Smooth muscle cell (in vitro differentiated cells): ENCODE data around the gene AGPAT4. TPM values are rescaled to one million over a fixed set of nuclear protein-coding genes. Genes with fewer than 3 reads are reported as not detected.

Source experiments
- DNase-seq: peaks from one replicate; lab custom pipeline; 2025; ENCODE audit not compliant: unreplicated experiment; lab: John Stamatoyannopoulos, UW
- H2AFZ ChIP-seq: fragments of 200-600 bp; sonication (generic); 2 replicates; pipeline ENCODE4 v1.6.0; 2016; ENCODE audit warnings: antibody characterized with exemption, low read depth, mild to moderate bottlenecking
- H3F3A ChIP-seq: fragments of 200-600 bp; sonication (generic); 2 replicates; pipeline ENCODE4 v1.6.0; 2017; ENCODE audit warnings: antibody characterized with exemption, low read depth
- H3K27ac ChIP-seq: fragments of 200-600 bp; sonication (generic); 2 replicates; pipeline ENCODE4 v1.5.1; 2016; ENCODE audit warnings: low read depth, mild to moderate bottlenecking
- H3K27me3 ChIP-seq: fragments of 200-600 bp; sonication (generic); 2 replicates; pipeline ENCODE4 v1.6.1; 2016; ENCODE audit warnings: low read depth, mild to moderate bottlenecking
- H3K36me3 ChIP-seq: fragments of 200-600 bp; sonication (generic); 2 replicates; pipeline ENCODE4 v1.5.1; 2016; ENCODE audit warnings: low read depth
- H3K4me1 ChIP-seq: fragments of 200-600 bp; sonication (generic); 2 replicates; pipeline ENCODE4 v1.5.1; 2016; ENCODE audit warnings: low read depth
- H3K4me2 ChIP-seq: fragments of 200-600 bp; sonication (generic); 2 replicates; pipeline ENCODE4 v1.6.0; 2016; ENCODE audit warnings: mild to moderate bottlenecking
- H3K4me3 ChIP-seq: fragments of 200-600 bp; sonication (generic); 2 replicates; pipeline ENCODE4 v1.5.1; 2016; ENCODE audit warnings: mild to moderate bottlenecking
- H3K79me2 ChIP-seq: fragments of 200-600 bp; sonication (generic); 2 replicates; pipeline ENCODE4 v1.6.0; 2016; ENCODE audit warnings: low read depth, mild to moderate bottlenecking
- H3K9ac ChIP-seq: fragments of 200-600 bp; sonication (generic); 2 replicates; pipeline ENCODE4 v1.6.0; 2016; ENCODE audit warnings: low read depth
- H3K9me3 ChIP-seq: fragments of 200-600 bp; sonication (generic); replicated peaks from 2 replicates; pipeline ENCODE4 v1.5.1; 2016; ENCODE audit warnings: low read depth
- H4K20me1 ChIP-seq: fragments of 200-600 bp; sonication (generic); 2 replicates; pipeline ENCODE4 v1.6.0; 2016; ENCODE audit warnings: low read depth
- CTCF ChIP-seq: fragments of 200-600 bp; sonication (generic); IDR thresholded peaks from 2 replicates; pipeline ENCODE4 v1.5.1; 2017; ENCODE audit warnings: borderline replicate concordance, mild to moderate bottlenecking, antibody characterized with exemption; ENCODE audit not compliant: insufficient read depth, poor library complexity, severe bottlenecking
- WGBS: methylation state at CpG from one replicate; pipeline ENCODE4 v1.1.7; 2016; ENCODE audit warnings: low lambda C conversion rate; 5-methylcytosine and 5-hydroxymethylcytosine counted together
- polyA plus RNA-seq: library from polyadenylated mRNA; unstranded; fragments of >200 nt; fragmentation: Nextera tagmentation; extraction: Ambion mirVana; gene quantifications from 2 replicates; pipeline ENCODE4 v1.2.1, GENCODE V29; 2016
- total RNA-seq: library from RNA; depleted of rRNA; stranded (reverse); fragments of >200 nt; gene quantifications from 2 replicates; pipeline ENCODE4 v1.2.3, GENCODE V29; 2014

AGPAT4 gene
- total and polyA plus RNA-seq, 2 experiments from 2014 or later = 51.4 to 51.8 TPM

GRCh38 chr6:161292145-161292544 lies 18.3 kb upstream of the AGPAT4 start:
- Histone ChIP-seq H3K9me3 (peaks cover 5% of the 10 kb centered on the region), H3K4me1 (peaks cover 3% of the 10 kb centered on the region), H4K20me1 (no peaks in the 10 kb centered on the region), H3K79me2 (no peaks in the 10 kb centered on the region), H3K4me3 (no peak overlapping the region), H3K9ac (no peak overlapping the region), H3K4me2 (no peak overlapping the region), H3K36me3 (no peaks in the 10 kb centered on the region), H3K27ac (no peak overlapping the region), H3F3A (no peaks in the 10 kb centered on the region), H3K27me3 (no peaks in the 10 kb centered on the region), H2AFZ (no peak overlapping the region)
- TF ChIP-seq CTCF = no peak
- DNase-seq = no peak
- WGBS = 84% methylated on average over 6 of the region's 6 CpGs

DNA sequence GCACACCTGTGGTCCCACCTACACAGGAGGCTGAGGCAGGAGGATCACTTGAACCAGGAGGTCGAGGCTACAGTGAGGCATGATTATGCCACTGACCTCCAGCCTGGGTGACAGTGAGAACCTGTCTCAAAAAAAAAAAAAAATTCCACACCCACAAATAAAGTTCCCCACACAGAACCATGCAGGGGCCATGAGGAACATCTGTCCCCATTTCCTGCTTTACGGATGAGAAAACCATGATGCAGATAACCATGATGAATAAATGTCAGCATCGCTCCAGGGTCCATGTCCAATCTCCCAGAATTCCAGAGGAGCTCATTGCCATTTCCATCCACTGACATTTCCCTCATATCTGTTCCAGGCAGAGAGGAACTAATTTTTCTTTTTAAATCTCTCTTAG lies 16.9 kb upstream of the AGPAT4 start:
- Histone ChIP-seq H3K4me1 (peaks cover 3% of the 10 kb centered on the region), H3K27me3 (no peaks in the 10 kb centered on the region), H3K9me3 (peaks cover 1% of the 10 kb centered on the region), H4K20me1 (no peaks in the 10 kb centered on the region), H2AFZ (no peak overlapping the region), H3K4me3 (no peak overlapping the region), H3K79me2 (no peaks in the 10 kb centered on the region), H3K9ac (no peak overlapping the region), H3K27ac (no peak overlapping the region), H3K4me2 (no peak overlapping the region), H3K36me3 (no peaks in the 10 kb centered on the region), H3F3A (no peaks in the 10 kb centered on the region)
- DNase-seq = no peak
- no peak for TF ChIP-seq CTCF
- WGBS = 85% methylated on average over 3 of the region's 3 CpGs

DNA sequence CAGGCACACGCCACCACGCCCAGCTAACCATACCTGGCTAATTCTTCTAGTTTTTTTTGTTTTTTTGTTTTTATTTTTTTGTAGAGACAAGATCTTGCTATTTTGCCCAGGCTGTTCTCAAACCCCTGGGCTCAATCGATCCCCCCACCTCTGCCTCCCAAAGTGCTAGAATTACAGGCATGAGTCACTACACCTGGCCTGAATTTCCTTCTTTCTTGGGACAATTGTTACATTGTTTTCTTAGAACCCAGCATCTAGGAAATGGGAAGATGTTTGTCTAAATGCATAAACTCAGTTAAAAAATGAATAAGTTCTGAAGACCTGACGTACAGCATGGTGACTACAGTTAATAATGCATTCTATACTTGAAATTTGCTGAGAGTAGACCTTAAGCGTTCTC lies 10.8 kb upstream of the AGPAT4 start:
- TF ChIP-seq CTCF = no peak
- no peaks in the 10 kb centered on the region for H3K4me1 ChIP-seq
- no peaks in the 10 kb centered on the region for H3K79me2 ChIP-seq
- H2AFZ ChIP-seq = no peak overlapping the region
- H4K20me1 ChIP-seq = no peaks in the 10 kb centered on the region
- WGBS = 93% methylated on average over 5 of the region's 5 CpGs
- H3K4me3 ChIP-seq = no peak overlapping the region
- no peak overlapping the region for H3K9ac ChIP-seq
- H3K36me3 ChIP-seq = no peaks in the 10 kb centered on the region
- no peak overlapping the region for H3K27ac ChIP-seq
- no peak overlapping the region for H3K4me2 ChIP-seq
- no peaks in the 10 kb centered on the region for H3K27me3 ChIP-seq
- H3K9me3 ChIP-seq = no peaks in the 10 kb centered on the region
- no peaks in the 10 kb centered on the region for H3F3A ChIP-seq
- no peak for DNase-seq

GRCh38 chr6:161281092-161281491 lies 7.2 kb upstream of the AGPAT4 start:
- Histone ChIP-seq H3K27me3 (no peaks in the 10 kb centered on the region), H3K36me3 (no peaks in the 10 kb centered on the region), H3K27ac (no peak overlapping the region), H3K79me2 (no peaks in the 10 kb centered on the region), H3K9me3 (no peaks in the 10 kb centered on the region), H3K9ac (no peak overlapping the region), H4K20me1 (no peaks in the 10 kb centered on the region), H3F3A (no peaks in the 10 kb centered on the region), H2AFZ (no peak overlapping the region), H3K4me2 (no peak overlapping the region), H3K4me1 (no peaks in the 10 kb centered on the region), H3K4me3 (no peak overlapping the region)
- TF ChIP-seq CTCF = no peak
- no peak for DNase-seq
- 86% methylated on average over 5 of the region's 5 CpGs for WGBS
